Gastrocnemius medialis (tissue), 4 donors: Measurements from ENCODE around the gene ACTA2.

Source experiments
- POLR2A ChIP-seq, 2 donors: fragments of 450-650 bp; IDR thresholded peaks; one replicate each; pipeline ENCODE4 v1.6.1; 2017; ENCODE audit warnings: antibody characterized with exemption in 2 of 2, mild to moderate bottlenecking in 2 of 2, moderate library complexity in 2 of 2
- TF ChIP-seq, protein P1 (sequence below), 5 experiments: fragments of 450-650 bp in 3 of 5; fragments of 200-600 bp in 2 of 5; sonication (generic) in 2 of 5; IDR thresholded peaks in 4 of 5; conservative IDR thresholded peaks in 1 of 5; 1 replicate in 4 of 5; 2 replicates in 1 of 5; pipeline ENCODE4 v1.5.1; 2016 to 2019; ENCODE audit warnings: antibody characterized with exemption in 5 of 5, mild to moderate bottlenecking in 3 of 5, moderate library complexity in 3 of 5

DNA sequence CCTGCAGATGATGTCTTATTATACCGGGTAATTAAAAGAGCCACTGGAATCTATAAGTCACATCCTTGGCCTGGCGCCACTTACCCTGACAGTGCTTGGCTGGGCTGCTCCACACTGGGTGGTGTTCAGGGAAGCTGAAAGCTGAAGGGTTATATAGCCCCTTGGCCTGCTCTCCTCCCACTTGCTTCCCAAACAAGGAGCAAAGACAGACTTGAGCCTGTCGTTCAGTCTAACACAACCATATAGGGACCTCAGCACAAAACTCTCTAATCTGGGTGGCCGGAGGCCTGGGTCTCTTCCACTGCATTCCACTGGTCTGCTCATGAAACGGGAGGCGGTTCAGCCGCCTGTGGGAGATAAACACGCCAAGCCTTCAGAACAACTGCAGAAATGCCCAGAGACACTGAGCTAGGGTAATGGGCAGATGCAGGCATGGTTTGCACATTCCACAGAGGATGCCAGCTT lies at the start of gene ACTA2:
- TF ChIP-seq POLR2A (IDR thresholded peaks at IDR 0.05), result peak in 1 of 2 donors; percentile 23
- TF ChIP-seq, protein P1, sequence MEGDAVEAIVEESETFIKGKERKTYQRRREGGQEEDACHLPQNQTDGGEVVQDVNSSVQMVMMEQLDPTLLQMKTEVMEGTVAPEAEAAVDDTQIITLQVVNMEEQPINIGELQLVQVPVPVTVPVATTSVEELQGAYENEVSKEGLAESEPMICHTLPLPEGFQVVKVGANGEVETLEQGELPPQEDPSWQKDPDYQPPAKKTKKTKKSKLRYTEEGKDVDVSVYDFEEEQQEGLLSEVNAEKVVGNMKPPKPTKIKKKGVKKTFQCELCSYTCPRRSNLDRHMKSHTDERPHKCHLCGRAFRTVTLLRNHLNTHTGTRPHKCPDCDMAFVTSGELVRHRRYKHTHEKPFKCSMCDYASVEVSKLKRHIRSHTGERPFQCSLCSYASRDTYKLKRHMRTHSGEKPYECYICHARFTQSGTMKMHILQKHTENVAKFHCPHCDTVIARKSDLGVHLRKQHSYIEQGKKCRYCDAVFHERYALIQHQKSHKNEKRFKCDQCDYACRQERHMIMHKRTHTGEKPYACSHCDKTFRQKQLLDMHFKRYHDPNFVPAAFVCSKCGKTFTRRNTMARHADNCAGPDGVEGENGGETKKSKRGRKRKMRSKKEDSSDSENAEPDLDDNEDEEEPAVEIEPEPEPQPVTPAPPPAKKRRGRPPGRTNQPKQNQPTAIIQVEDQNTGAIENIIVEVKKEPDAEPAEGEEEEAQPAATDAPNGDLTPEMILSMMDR (IDR thresholded peaks at IDR 0.05 in 4 of 5, conservative IDR thresholded peaks at IDR 0.05 in 1 of 5), result no peak
